ENCODE data around the gene ZNF664. TPM values are rescaled to one million over a fixed set of nuclear protein-coding genes. Genes with fewer than 3 reads are reported as not detected.
"Not testable (repeated sequence)": the region's sequence is repeated elsewhere in the genome, so short reads cannot be mapped to it uniquely, and the experiment has no call there.

Gene ZNF664
- total RNA-seq, 1 experiment from 2014 or later: 34.2 TPM

DNA sequence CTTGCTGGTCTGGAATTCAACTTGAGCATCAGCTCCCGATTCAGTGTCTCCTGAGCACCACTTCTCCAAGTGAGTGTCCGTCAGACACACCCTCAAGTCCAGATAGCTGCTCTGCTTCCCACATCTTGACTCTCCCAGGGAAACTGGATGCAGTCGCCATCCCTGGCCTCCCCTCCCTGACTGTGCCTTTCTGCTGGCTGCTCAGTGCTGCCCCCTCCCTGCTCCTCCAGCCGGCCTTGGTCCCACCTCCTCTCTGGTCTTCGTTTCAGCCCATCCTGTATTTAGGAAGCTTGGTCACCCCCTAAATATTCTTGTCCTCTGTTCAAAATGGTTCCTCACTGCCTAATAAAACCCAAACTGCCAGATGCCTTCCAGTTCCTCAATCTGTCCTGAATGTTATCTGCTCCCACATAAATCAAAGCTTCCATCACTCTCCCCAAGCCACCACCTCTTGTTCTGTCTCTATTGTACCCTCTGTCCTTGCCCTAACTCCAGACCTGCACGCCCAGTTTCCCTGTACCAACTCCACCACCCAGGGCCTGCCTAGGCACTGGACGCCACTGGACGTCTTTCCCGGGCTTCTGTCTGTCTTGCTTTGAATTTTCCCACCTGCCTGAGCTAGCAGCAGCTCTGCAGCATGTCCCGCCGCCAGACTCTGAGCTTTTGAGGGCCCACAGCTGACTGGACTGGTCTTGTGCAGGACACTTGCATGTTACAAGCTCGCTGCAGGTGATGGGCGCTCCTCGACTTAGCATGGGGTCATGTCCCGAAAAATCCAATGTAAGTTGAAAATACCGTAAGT, 34.1 kb upstream of the ZNF664 start:
- peaks cover 13% of the 10 kb centered on the region for H3K36me3 ChIP-seq
- H3K27me3 ChIP-seq: no peaks in the 10 kb centered on the region
- peak; percentile 14 for DNase-seq

DNA sequence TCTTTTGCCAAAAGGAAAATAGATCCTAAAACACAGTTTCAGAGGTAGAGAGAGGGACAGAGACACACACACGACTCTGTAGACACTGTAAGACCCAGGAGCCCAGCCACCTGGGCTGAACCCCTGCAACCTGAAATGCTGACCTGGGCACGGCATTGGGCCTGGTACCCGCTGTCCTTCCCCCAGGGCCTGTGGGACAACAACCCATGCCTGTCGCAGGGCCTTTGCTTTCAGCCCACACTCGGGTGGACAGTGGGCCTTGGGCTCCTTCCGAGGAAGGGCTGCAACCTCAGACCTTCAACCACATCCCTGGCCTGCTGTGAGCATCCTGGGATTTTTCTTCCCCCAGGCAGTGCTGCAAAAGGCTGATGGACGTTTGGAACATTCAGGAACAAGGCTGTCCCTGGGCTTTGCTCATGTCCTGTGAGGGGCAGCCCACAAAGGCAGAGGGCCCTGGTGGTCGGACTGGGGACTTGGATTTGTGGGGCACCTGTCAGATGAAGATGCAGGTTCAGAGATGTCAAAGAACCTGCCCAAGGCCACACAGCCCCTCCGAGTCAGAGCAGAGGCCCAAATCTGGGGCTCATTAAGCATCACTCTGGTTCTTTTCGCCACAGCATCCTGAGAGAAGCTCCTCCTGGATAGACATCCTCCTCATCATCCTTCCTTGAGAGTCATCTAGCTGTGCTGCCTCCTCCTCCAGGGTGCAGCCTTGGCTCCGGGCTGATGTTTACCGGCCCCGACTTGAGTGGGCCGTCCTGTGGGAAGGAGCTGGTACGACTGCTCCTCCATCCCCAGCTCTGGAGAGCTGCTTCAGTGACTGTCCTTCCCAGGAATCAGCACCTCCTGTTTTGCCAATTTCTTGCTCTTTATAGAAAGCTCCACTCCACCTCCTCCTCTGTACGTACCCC, 33.0 kb upstream of the ZNF664 start:
- Histone ChIP-seq H3K4me3 (no peak overlapping the region), H3K36me3 (peaks cover 13% of the 10 kb centered on the region), H3K27me3 (no peaks in the 10 kb centered on the region), H3K9me3 (no peaks in the 10 kb centered on the region; the same call in 1 of the 2 replicates)
- no peak for DNase-seq

More for the DNA sequence above, 34.1 kb upstream of the ZNF664 start:
- Histone ChIP-seq H3K4me3 (no peak overlapping the region), H3K9me3 (no peaks in the 10 kb centered on the region; the same call in 1 of the 2 replicates)

DNA sequence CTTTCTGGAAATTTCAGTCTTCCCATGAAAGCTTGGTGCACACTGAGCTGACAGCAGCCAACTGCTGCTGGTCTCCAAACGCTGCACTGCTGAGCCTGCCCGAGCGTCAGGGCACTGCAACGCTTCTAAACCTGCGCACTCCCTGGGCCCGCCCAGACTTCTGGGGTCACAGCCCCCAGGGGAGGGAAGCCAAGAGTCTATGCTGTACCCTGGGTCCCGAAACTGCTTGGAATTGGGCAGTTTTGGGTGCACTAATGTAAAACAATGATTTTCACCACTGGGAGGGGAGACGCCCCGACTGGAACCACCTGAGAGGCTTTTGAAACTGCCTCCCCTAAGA, 32.4 kb upstream of the ZNF664 start:
- no peak for DNase-seq
- no peaks in the 10 kb centered on the region; the same call in 1 of the 2 replicates for H3K9me3 ChIP-seq
- H3K4me3 ChIP-seq: no peak overlapping the region
- H3K27me3 ChIP-seq: no peaks in the 10 kb centered on the region
- peaks cover 13% of the 10 kb centered on the region for H3K36me3 ChIP-seq

DNA sequence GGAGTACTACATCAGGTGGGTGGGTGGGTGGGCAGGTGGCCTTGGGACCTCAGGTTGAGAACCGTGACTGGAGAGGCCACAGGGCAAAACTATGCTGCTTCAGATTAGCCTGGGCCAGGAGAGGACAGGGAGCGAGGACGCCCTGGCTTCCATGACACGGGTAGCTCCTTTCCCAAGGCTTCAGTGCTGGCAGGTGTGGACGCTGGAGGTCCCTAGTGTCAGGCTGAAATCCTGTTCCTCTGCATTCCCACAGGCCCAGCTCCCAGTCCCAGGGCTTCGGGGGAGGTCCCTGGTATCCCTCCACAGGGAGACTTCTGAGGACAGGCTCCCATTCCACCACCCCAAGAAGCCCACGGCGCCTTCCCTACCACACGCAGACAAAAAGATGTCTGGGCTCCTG, 32.0 kb upstream of the ZNF664 start:
- no peak overlapping the region for H3K4me3 ChIP-seq
- no peaks in the 10 kb centered on the region; the same call in 1 of the 2 replicates for H3K9me3 ChIP-seq
- no peaks in the 10 kb centered on the region for H3K27me3 ChIP-seq
- H3K36me3 ChIP-seq: peaks cover 13% of the 10 kb centered on the region
- no peak for DNase-seq

DNA sequence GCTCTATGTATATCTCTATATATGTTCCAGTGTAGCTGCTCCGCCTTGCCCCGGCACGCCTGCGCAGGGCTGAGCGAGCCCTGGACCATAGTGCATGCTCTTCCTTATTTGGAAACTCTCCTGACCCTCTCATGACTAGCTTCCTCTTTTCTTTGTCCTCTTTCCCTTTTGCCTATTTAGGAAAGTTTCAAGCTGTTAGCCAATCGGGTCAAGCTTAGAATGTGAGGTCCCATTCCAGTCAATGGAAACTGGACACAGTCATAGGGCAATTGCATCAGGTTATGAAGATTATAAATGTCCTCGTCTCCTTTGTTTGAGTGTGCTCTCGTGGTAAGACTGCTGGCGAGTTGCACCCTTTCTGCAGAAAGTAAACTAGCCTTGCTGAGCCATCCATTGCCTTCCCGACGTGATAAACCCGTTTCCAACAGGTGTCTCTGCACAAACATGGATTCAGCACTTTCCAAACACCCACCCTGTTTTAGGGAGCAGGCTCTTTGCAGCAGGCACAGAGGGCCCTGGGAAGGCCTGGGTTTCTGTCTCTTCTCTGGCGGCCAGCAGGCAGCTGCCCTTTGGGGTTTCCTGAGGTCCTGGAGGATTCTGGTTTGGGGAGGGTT, 31.3 kb upstream of the ZNF664 start:
- no peak for DNase-seq
- H3K9me3 ChIP-seq: no peaks in the 10 kb centered on the region; the same call in 1 of the 2 replicates
- H3K27me3 ChIP-seq: no peaks in the 10 kb centered on the region
- no peak overlapping the region for H3K4me3 ChIP-seq
- H3K36me3 ChIP-seq: peaks cover 13% of the 10 kb centered on the region

DNA sequence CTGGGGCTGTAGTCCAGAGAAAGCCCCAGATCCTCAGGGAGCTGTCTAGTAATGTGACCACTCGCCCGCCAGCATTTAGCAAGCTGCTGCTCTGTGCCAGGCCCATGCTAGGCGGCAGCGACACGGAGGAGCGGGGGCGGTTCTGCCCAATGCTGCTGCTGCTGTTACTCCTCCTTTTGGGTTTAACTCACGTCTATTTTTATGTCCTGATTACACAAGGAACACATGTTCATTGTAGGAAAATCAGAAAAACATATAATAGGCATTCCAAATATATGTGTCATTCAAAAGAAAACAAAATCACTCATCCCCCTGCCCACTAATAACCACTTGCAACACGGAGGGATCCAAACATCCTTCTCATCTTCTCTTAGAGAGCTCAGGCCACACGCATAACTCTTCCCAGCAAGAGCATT, 30.8 kb upstream of the ZNF664 start:
- H3K36me3 ChIP-seq: peaks cover 13% of the 10 kb centered on the region
- DNase-seq: peak; percentile 91
- no peaks in the 10 kb centered on the region; the same call in 1 of the 2 replicates for H3K9me3 ChIP-seq
- H3K4me3 ChIP-seq: no peak overlapping the region
- no peaks in the 10 kb centered on the region for H3K27me3 ChIP-seq

DNA sequence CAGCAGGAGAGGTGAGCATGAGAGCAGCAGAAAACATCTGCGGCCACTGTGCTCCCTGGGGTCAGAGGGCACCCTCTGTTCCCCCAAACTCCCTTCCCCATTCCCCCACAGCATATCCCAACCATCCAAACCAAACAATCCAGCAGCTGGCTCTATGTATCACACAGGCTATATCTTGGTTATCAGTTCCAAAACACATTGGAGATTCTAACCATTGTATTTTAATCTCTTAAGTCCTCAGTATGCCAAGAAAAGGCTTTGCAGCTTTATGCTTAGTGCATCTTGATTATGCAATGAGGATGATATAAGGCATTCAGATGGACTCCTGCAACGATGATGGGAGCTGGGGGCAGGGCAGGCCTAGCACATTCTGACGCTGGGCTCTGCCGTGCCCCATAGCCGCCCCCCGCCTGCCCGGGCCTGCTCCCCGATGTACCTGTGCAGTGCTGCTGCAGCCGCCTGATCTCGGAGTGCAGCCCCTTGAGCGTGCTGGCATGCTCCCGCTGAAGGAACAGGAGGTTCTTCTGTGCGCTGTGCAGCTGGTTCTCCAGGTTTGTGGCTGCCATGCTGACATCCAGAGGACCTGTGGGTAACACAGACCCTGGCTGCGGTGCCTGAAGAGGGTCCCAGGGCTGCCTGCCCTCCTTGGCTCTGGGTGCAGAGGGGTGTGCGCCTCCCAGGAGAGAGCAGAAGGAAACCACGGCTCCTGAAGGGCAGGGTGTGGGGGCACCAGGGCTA, 29.9 kb upstream of the ZNF664 start:
- H3K36me3 ChIP-seq: peaks cover 13% of the 10 kb centered on the region
- no peaks in the 10 kb centered on the region; the same call in 1 of the 2 replicates for H3K9me3 ChIP-seq
- no peaks in the 10 kb centered on the region for H3K27me3 ChIP-seq
- no peak overlapping the region for H3K4me3 ChIP-seq
- DNase-seq: peak; percentile 63

DNA sequence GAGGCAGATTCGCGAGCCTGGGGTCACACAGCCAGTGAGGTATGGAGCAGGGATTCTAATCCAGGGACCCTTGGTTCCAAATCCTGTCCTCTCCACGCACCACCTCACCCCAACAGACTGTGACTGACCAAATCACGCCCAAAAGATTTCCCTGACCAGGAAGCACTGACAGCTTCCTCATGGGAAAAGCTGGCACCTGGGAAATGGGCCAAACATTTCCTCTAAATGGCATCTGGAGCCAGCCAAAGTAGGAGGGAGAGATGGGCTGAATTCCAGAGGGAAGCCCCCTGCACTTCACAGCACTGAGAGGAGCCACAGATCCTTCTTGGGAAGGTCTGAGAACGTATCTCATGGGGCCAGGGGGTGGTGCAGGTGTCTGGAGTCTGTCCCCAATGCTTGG, 29.2 kb upstream of the ZNF664 start:
- peaks cover 13% of the 10 kb centered on the region for H3K36me3 ChIP-seq
- H3K27me3 ChIP-seq: no peaks in the 10 kb centered on the region
- H3K9me3 ChIP-seq: no peaks in the 10 kb centered on the region; the same call in 1 of the 2 replicates
- DNase-seq: peak; percentile 22
- no peak overlapping the region for H3K4me3 ChIP-seq

DNA sequence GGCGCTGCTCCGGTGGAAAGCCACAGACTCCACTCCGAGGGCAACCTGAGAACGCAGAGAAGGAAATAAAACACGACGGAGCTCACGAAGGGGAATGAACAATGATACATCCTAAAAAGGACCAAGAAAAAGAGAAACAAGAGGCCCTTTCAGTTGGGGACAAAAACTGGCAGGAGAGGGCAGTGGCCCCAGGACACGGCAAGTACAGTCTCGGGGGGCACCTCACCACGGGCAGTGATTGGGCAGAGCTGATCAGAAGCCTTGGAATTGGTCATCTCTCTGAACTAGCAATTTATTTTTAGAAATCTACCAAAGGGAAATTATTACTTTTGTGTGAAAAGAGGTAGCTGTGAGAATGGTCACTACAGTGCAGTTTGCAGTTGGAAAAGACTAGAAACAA, 28.3 kb upstream of the ZNF664 start:
- DNase-seq: no peak
- Histone ChIP-seq H3K36me3 (peaks cover 13% of the 10 kb centered on the region), H3K4me3 (no peak overlapping the region), H3K9me3 (no peaks in the 10 kb centered on the region; the same call in 1 of the 2 replicates), H3K27me3 (no peaks in the 10 kb centered on the region)

DNA sequence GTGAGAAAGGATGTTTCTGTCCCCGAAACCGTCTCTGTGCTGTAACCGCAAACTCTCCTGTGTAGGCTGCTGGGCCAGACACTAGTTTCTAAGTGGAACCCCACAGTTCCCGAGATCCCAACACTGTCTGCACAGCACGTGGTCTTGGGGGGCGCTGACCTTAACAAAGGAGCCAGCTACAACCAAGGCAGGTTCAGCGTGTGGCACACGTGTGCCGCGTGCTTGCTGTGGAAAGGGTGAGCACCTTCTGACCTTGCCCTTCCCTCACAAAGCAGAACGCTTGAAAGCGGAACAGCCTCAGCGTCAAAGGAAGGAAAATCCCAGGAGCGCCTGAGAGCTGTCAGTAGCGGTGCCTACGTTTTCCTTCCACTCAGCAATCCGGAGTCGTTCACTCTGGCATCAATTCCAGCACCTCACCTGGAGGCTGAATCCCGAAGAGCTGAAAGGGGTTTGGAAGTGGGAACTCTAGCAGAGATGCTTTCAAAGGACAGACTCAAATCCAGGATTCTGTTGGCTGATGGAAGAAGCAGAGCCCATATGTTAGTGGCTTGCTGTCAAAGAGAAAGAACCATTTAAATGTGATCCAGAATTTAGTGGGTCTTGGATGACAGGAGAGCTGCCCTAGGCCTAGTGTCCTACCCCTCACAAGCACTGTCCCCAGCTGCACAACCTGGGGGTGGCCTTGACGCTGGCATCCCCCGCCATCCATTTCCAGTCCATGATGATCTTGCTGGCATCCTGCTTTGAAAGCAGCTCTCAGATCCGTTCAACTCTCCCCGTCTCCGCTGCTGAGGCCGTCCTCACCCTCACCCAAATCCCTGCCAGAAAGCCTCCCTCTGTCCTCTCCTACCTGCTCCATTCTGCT, 27.5 kb upstream of the ZNF664 start:
- Histone ChIP-seq H3K27me3 (no peaks in the 10 kb centered on the region), H3K36me3 (peaks cover 11% of the 10 kb centered on the region), H3K4me3 (no peak overlapping the region), H3K9me3 (no peaks in the 10 kb centered on the region; the same call in 1 of the 2 replicates)
- DNase-seq: no peak

DNA sequence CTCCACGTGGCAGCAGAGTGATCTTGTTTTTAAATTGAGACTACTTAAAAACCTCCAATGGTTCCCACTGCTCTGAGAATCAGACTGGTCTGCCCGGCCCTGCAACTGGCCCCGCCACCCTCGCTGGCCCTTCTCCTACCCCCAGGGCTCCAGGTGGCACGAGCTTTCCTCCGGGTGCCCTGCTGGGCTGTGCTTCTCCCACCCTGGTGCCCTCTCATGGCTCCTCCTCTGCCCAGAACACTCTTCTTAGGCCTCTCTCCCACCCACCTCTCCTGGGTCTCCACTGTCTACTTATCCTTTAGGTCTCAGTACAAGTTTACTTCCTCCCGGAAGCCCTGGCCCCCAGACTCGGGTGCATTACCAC, 26.9 kb upstream of the ZNF664 start:
- Histone ChIP-seq H3K9me3 (no peaks in the 10 kb centered on the region; the same call in 1 of the 2 replicates), H3K36me3 (peaks cover 8% of the 10 kb centered on the region), H3K4me3 (no peak overlapping the region), H3K27me3 (no peaks in the 10 kb centered on the region)
- DNase-seq: no peak

DNA sequence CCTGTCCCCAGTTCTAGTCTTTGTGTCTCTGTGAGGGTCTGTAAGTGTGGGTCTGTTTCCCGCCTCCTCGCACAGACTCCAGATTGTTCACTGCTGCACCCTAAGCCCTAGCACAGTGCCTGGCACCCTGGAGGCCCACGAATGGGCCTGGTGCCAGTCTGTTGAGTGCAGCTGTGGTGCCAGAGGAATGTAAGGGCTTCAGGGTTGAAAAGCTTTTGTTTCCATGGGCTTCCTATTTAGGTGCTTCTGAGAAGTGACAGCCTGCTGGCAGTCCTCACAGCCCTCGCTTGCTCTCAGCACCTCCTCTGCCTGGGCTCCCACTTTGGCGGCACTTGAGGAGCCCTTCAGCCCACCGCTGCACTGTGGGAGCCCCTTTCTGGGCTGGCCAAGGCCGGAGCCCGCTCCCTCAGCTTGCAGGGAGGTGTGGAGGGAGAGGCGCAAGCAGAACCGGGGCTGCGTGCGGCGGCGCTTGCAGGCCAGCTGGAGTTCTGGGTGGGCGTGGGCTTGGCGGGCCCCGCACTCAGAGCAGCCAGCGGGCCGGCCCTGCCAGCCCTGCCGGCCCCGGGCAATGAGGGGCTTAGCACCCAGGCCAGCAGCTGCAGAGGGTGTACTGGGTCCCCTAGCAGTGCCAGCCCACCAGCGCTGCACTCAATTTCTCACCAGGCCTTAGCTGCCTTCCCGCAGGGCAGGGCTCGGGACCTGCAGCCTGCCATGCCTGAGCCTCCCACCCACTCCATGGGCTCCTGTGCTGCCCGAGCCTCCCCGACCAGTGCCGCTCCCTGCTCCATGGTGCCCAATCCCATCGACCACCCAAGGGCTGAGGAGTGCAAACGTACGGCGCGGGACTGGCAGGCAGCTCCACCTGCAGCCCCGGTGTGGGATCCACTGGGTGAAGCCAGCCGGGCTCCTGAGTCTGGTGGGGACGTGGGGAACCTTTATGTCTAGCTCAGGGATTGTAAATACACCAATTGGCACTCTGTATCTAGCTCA, 26.2 kb upstream of the ZNF664 start:
- not testable (repeated sequence) for H3K36me3 ChIP-seq, DNase-seq, H3K27me3 ChIP-seq, H3K4me3 ChIP-seq, H3K9me3 ChIP-seq

DNA sequence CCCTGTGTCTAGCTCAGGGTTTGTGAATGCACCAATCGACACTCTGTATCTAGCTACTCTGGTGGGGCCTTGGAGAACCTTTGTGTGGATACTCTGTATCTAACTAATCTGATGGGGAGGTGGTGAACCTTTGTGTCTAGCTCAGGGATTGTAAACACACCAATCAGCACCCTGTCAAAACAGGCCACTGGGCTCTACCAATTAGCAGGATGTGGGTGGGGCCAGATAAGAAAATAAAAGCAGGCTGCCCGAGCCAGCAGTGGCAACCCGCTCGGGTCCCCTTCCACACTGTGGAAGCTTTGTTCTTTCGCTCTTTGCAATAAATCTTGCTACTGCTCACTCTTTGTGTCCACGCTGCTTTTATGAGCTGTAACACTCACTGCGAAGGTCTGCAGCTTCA, 25.5 kb upstream of the ZNF664 start:
- not testable (repeated sequence) for H3K36me3 ChIP-seq, H3K4me3 ChIP-seq, H3K27me3 ChIP-seq, DNase-seq, H3K9me3 ChIP-seq

DNA sequence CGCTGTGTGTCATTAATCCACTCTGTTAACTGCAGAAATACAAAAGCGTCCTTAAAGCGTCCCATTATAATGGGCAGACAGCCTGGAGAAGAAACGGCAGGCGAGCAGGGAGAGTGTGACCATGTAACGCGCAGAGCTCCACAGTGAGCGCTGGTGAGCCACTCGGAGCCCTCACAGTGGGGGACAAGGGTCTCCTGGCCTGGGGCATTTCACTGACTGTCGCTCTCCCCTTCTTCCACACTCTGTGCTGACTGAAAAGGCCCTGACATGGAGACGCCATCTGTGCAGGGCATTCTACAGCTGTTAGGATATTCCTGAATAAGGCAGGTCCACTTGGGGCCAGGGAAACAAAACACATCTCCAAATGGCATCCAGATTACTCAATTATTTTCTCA, 24.6 kb upstream of the ZNF664 start:
- Histone ChIP-seq H3K9me3 (no peaks in the 10 kb centered on the region), H3K36me3 (no peaks in the 10 kb centered on the region), H3K4me3 (no peak overlapping the region), H3K27me3 (no peaks in the 10 kb centered on the region)
- no peak for DNase-seq

All from MG63 (cell line).